ENCODE results near the gene CCNK.

CCNK gene

DNA sequence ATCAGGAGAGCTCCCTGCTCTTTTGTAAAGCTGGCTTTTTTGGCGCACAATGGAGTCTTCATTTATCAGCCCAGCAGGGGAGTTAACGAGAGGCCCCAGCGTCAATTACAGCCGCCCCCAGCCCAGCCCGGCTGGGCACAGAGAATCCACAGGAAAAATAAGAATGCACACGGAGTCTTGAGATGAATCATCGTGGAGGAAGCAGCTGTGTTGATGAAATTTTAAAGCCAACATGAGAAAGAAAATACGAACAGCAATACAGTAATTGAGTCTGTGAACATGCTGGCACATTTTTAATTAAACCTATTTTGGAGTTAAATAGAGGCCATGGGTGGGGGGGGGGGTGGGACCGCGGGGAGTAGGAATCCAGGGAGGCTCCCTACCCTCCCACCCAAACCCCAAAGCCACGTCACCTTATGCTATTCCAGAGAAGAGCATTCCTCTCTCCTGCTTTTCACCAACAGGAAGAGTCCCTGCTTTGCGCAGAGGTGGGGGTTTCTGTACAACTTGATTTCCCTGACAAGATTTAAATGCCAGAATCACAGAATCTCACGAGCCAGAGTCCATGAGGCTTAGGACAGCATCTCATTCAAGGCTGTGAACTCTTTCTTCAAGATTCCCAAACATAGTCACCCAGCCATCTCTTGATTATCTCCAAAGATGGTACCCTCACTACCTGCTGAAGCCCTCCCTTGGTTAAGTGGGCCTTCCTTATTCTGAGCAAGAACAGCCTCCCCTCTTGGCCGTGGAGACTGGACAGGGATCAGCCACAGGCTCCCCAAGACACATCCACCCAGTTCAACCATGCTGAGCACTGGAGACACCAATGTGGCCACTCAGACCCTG lies 50.3 kb downstream of the CCNK start:
- H3F3A ChIP-seq (ENCODE audit: low read depth): no peaks in the 10 kb centered on the region
- no peaks in the 10 kb centered on the region for H3K4me1 ChIP-seq (ENCODE audit: insufficient read depth, low read length, poor library complexity, severe bottlenecking)
- H3K4me2 ChIP-seq (ENCODE audit: low read depth, low read length, poor library complexity, severe bottlenecking): no peak overlapping the region
- H3K9me2 ChIP-seq (replicated peaks; ENCODE audit: low read depth, low read length): no peaks in the 10 kb centered on the region
- peaks cover under 1% of the 10 kb centered on the region; the same call in 1 of the 2 replicates for H3K79me2 ChIP-seq (ENCODE audit: insufficient read depth, low read length)
- no peak for TF ChIP-seq EZH2phosphoT487 (IDR thresholded peaks at IDR 0.05; ENCODE audit: borderline replicate concordance)
- TF ChIP-seq, protein P1, sequence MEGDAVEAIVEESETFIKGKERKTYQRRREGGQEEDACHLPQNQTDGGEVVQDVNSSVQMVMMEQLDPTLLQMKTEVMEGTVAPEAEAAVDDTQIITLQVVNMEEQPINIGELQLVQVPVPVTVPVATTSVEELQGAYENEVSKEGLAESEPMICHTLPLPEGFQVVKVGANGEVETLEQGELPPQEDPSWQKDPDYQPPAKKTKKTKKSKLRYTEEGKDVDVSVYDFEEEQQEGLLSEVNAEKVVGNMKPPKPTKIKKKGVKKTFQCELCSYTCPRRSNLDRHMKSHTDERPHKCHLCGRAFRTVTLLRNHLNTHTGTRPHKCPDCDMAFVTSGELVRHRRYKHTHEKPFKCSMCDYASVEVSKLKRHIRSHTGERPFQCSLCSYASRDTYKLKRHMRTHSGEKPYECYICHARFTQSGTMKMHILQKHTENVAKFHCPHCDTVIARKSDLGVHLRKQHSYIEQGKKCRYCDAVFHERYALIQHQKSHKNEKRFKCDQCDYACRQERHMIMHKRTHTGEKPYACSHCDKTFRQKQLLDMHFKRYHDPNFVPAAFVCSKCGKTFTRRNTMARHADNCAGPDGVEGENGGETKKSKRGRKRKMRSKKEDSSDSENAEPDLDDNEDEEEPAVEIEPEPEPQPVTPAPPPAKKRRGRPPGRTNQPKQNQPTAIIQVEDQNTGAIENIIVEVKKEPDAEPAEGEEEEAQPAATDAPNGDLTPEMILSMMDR (conservative IDR thresholded peaks at IDR 0.05; ENCODE audit: low read length): no peak
- H3K27me3 ChIP-seq (ENCODE audit: insufficient read depth, low read length, poor library complexity, severe bottlenecking): no peaks in the 10 kb centered on the region
- H3K36me3 ChIP-seq (ENCODE audit: insufficient read depth, low read length): no peaks in the 10 kb centered on the region
- no peak overlapping the region for H2AFZ ChIP-seq (ENCODE audit: low read length)
- no peak overlapping the region for H3K4me3 ChIP-seq (ENCODE audit: low read length, poor library complexity, severe bottlenecking)
- H3K9ac ChIP-seq (ENCODE audit: low read depth, low read length, poor library complexity, severe bottlenecking): no peak overlapping the region
- no peaks in the 10 kb centered on the region for H4K20me1 ChIP-seq (ENCODE audit: insufficient read depth, low read length, poor library complexity, severe bottlenecking)
- no peaks in the 10 kb centered on the region for H3K9me3 ChIP-seq (ENCODE audit: insufficient read depth, low read depth, low read length)

DNA sequence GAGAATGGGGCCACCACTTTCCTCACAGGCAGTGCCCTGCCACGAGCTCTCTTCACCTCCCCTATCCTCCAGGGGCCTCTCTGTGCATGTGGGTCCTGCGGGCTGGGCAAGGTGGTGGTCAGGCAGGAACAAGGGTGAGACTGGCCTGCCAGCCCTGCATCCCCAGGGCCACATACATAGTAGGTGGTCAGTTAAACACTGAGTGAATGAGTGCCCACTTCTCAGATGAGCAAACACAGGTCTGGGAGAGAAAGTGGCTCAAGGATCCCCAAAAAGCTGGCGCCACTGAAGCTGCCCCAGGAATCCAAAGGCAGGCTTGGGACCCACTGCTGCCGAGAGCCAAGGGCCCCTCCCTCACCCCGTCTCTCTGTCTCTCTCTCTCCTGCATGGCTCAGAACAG lies 51.1 kb downstream of the CCNK start:
- H3K4me1 ChIP-seq (ENCODE audit: insufficient read depth, low read length, poor library complexity, severe bottlenecking): no peaks in the 10 kb centered on the region
- no peak overlapping the region for H3K4me2 ChIP-seq (ENCODE audit: low read depth, low read length, poor library complexity, severe bottlenecking)
- no peak overlapping the region for H3K4me3 ChIP-seq (ENCODE audit: low read length, poor library complexity, severe bottlenecking)
- H4K20me1 ChIP-seq (ENCODE audit: insufficient read depth, low read length, poor library complexity, severe bottlenecking): no peaks in the 10 kb centered on the region
- H3K9me3 ChIP-seq (ENCODE audit: insufficient read depth, low read depth, low read length): no peaks in the 10 kb centered on the region
- H3K27me3 ChIP-seq (ENCODE audit: insufficient read depth, low read length, poor library complexity, severe bottlenecking): no peaks in the 10 kb centered on the region
- TF ChIP-seq, protein P1 (conservative IDR thresholded peaks at IDR 0.05; ENCODE audit: low read length): no peak
- no peak for TF ChIP-seq EZH2phosphoT487 (IDR thresholded peaks at IDR 0.05; ENCODE audit: borderline replicate concordance)
- H3K9me2 ChIP-seq (replicated peaks; ENCODE audit: low read depth, low read length): no peaks in the 10 kb centered on the region
- H3K79me2 ChIP-seq (ENCODE audit: insufficient read depth, low read length): peaks cover 5% of the 10 kb centered on the region; the same call in 1 of the 2 replicates
- no peak overlapping the region for H2AFZ ChIP-seq (ENCODE audit: low read length)
- no peaks in the 10 kb centered on the region for H3K36me3 ChIP-seq (ENCODE audit: insufficient read depth, low read length)
- no peaks in the 10 kb centered on the region for H3F3A ChIP-seq (ENCODE audit: low read depth)
- H3K9ac ChIP-seq (ENCODE audit: low read depth, low read length, poor library complexity, severe bottlenecking): no peak overlapping the region

DNA sequence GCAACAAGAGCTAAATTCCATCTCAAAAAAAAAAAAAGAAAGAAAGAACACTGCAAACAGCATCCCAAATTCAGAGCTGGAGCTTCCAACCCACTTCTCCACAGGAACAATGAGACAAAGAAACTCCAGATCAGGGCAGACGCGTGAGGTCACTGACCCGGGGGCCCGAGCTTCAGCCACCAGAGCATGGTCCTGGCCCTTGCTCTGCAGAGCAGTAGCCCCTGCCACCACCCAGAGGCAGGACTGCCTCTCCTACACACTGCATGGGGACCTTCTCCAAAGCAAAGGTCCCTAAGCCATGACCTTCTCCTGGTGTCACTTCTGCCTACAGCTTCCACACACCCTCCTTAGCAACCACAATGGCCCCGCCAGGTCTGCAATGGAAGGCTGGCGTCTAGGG lies 53.1 kb downstream of the CCNK start:
- H3K9me2 ChIP-seq (replicated peaks; ENCODE audit: low read depth, low read length): no peaks in the 10 kb centered on the region
- H3K9me3 ChIP-seq (ENCODE audit: insufficient read depth, low read depth, low read length): no peaks in the 10 kb centered on the region
- H3K4me1 ChIP-seq (ENCODE audit: insufficient read depth, low read length, poor library complexity, severe bottlenecking): no peaks in the 10 kb centered on the region
- H3K4me3 ChIP-seq (ENCODE audit: low read length, poor library complexity, severe bottlenecking): no peak overlapping the region
- no peak overlapping the region for H3K4me2 ChIP-seq (ENCODE audit: low read depth, low read length, poor library complexity, severe bottlenecking)
- H2AFZ ChIP-seq (ENCODE audit: low read length): no peak overlapping the region
- H4K20me1 ChIP-seq (ENCODE audit: insufficient read depth, low read length, poor library complexity, severe bottlenecking): no peaks in the 10 kb centered on the region
- H3K36me3 ChIP-seq (ENCODE audit: insufficient read depth, low read length): no peaks in the 10 kb centered on the region
- no peaks in the 10 kb centered on the region for H3K27me3 ChIP-seq (ENCODE audit: insufficient read depth, low read length, poor library complexity, severe bottlenecking)
- no peak for TF ChIP-seq EZH2phosphoT487 (IDR thresholded peaks at IDR 0.05; ENCODE audit: borderline replicate concordance)
- H3K79me2 ChIP-seq (ENCODE audit: insufficient read depth, low read length): peaks cover 11% of the 10 kb centered on the region; the same call in 1 of the 2 replicates
- no peaks in the 10 kb centered on the region for H3F3A ChIP-seq (ENCODE audit: low read depth)
- H3K9ac ChIP-seq (ENCODE audit: low read depth, low read length, poor library complexity, severe bottlenecking): no peak overlapping the region

All from Loucy (cell line).